ENCODE data around the gene TTC32. TPM values are rescaled to one million over a fixed set of nuclear protein-coding genes. Genes with fewer than 3 reads are reported as not detected.

TTC32 gene
- total RNA-seq, 1 experiment from 2014 or later, result 12.7 TPM

- ATAC-seq, result no peak
- ChIA-PET CTCF (interaction anchor here (0.6 kb wide), 1 partner anchor 1121 kb away, joined by 4 read pairs; no protein-coding TSS in a partner anchor), POLR2A (interaction anchor here (0.6 kb wide), 1 partner anchor 15 kb away, joined by 3 read pairs; no protein-coding TSS in a partner anchor)
- H3K27ac ChIP-seq (ENCODE audit: low read length), result peak overlapping the region; percentile 94
- no peaks in the 10 kb centered on the region for H3K27me3 ChIP-seq (ENCODE audit: control insufficient read depth, insufficient read depth, low read length)
- in situ Hi-C loops (cut with HindIII; ENCODE audit: low pct_unique_long_range_greater_than_20kb, low sequenced_read_pairs) (no loop called here), intact Hi-C loops (cut with micrococcal nuclease; ENCODE audit: unreplicated experiment) (no loop called here)
- H3K9me3 ChIP-seq (ENCODE audit: control insufficient read depth, insufficient read depth, low read depth, low read length), result no peaks in the 10 kb centered on the region
- DNase-seq (ENCODE audit: low read depth, low spot score), result no peak
- TSS peak; percentile 65 for BruUV-seq (replicated peaks)
- TF ChIP-seq, protein P1, sequence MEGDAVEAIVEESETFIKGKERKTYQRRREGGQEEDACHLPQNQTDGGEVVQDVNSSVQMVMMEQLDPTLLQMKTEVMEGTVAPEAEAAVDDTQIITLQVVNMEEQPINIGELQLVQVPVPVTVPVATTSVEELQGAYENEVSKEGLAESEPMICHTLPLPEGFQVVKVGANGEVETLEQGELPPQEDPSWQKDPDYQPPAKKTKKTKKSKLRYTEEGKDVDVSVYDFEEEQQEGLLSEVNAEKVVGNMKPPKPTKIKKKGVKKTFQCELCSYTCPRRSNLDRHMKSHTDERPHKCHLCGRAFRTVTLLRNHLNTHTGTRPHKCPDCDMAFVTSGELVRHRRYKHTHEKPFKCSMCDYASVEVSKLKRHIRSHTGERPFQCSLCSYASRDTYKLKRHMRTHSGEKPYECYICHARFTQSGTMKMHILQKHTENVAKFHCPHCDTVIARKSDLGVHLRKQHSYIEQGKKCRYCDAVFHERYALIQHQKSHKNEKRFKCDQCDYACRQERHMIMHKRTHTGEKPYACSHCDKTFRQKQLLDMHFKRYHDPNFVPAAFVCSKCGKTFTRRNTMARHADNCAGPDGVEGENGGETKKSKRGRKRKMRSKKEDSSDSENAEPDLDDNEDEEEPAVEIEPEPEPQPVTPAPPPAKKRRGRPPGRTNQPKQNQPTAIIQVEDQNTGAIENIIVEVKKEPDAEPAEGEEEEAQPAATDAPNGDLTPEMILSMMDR (IDR thresholded peaks at IDR 0.05), result no peak
- TF ChIP-seq TCF7L2 (IDR thresholded peaks at IDR 0.05; ENCODE audit: low read depth, low read length) (no peak), SIN3A (IDR thresholded peaks at IDR 0.05; ENCODE audit: borderline replicate concordance, insufficient read depth, low read depth, low read length) (no peak), REST (IDR thresholded peaks at IDR 0.05; ENCODE audit: insufficient read depth in 1 of 2, low read depth in 2 of 2, low read length in 1 of 2) (no peak), POLR2AphosphoS5 (IDR thresholded peaks at IDR 0.05; ENCODE audit: low read depth, low read length) (no peak)
- H3K36me3 ChIP-seq (ENCODE audit: control insufficient read depth, insufficient read depth, low read length), result peaks cover 8% of the 10 kb centered on the region
- peak overlapping the region; percentile 65 to 98 for H3K4me3 ChIP-seq (ENCODE audit: low read depth in 2 of 2, low read length in 2 of 2)
- peaks cover 43% of the 10 kb centered on the region for H3K4me1 ChIP-seq (ENCODE audit: control insufficient read depth, insufficient read depth, low read length)
Measured at GRCh38 chr2:19899985-19900930, 1.5 kb downstream of the TTC32 start.

- no peak for TF ChIP-seq SIN3A (IDR thresholded peaks at IDR 0.05; ENCODE audit: borderline replicate concordance, insufficient read depth, low read depth, low read length)
- TF ChIP-seq TCF7L2 (IDR thresholded peaks at IDR 0.05; ENCODE audit: low read depth, low read length), result no peak
- no peak for TF ChIP-seq REST (IDR thresholded peaks at IDR 0.05; ENCODE audit: insufficient read depth in 1 of 2, low read depth in 2 of 2, low read length in 1 of 2)
- TF ChIP-seq, protein P1 (IDR thresholded peaks at IDR 0.05), result no peak
- TF ChIP-seq POLR2AphosphoS5 (IDR thresholded peaks at IDR 0.05; ENCODE audit: low read depth, low read length), result no peak
- Histone ChIP-seq H3K4me3 (ENCODE audit: low read depth in 2 of 2, low read length in 2 of 2) (peak overlapping the region; percentile 10 to 32; a peak in 3 of 4 replicates), H3K9me3 (ENCODE audit: control insufficient read depth, insufficient read depth, low read depth, low read length) (no peaks in the 10 kb centered on the region), H3K36me3 (ENCODE audit: control insufficient read depth, insufficient read depth, low read length) (peaks cover 8% of the 10 kb centered on the region), H3K27me3 (ENCODE audit: control insufficient read depth, insufficient read depth, low read length) (no peaks in the 10 kb centered on the region), H3K4me1 (ENCODE audit: control insufficient read depth, insufficient read depth, low read length) (peaks cover 43% of the 10 kb centered on the region), H3K27ac (ENCODE audit: low read length) (peak overlapping the region; percentile 65)
- in situ Hi-C loops (cut with HindIII; ENCODE audit: low pct_unique_long_range_greater_than_20kb, low sequenced_read_pairs) (no loop called here), intact Hi-C loops (cut with micrococcal nuclease; ENCODE audit: unreplicated experiment) (no loop called here)
- ATAC-seq, result no peak
- DNase-seq (ENCODE audit: low read depth, low spot score), result no peak
- no TSS peak for BruUV-seq (replicated peaks)
- POLR2A ChIA-PET, result no interaction called here
- CTCF ChIA-PET, result no interaction called here
Measured at GRCh38 chr2:19898592-19899329, 3.0 kb downstream of the TTC32 start.
